SKM-1 treated with dmso at 0.1 percent for 144 hours (cell line): Measurements from ENCODE around the gene LTBP1.
"Not testable (repeated sequence)": the region's sequence is repeated elsewhere in the genome, so short reads cannot be mapped to it uniquely, and the experiment has no call there.

Experiments
- DNase-seq: peaks from one replicate; lab custom pipeline; 2025; ENCODE audit not compliant: unreplicated experiment; lab: John Stamatoyannopoulos, UW

LTBP1 gene

DNA sequence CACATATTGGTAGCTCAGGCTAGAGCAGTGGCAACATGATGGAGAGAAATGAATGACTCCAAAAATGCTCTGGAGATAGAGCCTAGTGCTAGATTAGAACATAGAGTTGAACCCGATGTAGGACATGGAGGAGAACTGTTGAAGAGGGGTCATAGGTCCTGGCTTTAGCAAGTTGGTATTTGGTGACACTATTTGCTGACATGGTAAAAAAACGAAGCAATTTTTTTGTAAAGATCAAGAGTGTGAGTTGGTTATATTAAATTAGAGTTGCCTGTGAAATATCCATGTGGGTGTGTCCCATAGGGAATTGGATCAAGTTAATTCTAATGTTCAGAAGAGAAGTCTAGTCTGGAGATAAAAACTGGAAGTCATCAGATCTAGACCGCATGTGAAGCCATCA, 386.7 kb downstream of the LTBP1 start:
- no peak for DNase-seq

DNA sequence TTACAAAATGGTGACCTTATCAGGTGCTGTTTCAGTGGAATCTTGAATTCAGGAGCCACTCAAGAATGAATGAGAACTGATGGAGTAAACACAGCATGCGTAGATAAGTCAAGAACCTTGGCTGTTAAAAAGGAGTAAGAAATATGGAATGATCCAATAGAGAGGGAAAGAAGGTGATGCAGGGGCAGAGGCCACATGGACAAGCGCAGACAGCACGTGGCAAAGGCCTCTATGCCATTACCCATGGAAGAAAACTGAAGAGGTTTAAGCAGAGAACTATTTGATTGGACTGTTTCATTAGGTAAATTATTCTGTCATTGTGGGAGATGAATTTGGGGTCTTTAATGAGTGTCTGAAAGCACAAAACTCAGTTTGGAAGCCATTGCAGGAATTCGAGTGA, 387.3 kb downstream of the LTBP1 start:
- DNase-seq = no peak

DNA sequence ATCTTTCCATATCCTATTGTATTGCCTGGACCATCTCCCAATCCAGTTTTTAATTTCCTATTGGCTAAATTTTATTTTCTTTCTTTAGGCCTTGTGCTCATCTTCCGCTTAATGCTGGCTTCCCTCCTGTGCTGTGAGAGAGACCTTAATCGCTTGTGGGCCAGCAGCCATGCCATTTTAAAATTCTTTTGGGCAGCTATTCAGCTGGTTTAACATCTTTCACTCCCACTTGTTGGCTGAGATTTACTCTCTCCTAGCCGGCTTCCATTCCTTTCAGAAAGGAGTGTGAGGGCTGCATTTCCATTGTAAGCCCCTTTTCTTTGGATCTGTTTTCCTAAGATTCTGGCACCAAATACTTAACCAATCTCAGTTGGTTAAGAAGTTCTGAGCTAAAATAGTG, 388.8 kb downstream of the LTBP1 start:
- DNase-seq = no peak

GRCh38 chr2:33336036-33336625, 389.4 kb downstream of the LTBP1 start:
- peak; percentile 8 for DNase-seq

- DNase-seq = no peak
Observed at GRCh38 chr2:33337385-33337960, 390.7 kb downstream of the LTBP1 start.

- DNase-seq = no peak
Observed at GRCh38 chr2:33337981-33338380, 391.2 kb downstream of the LTBP1 start.

DNA sequence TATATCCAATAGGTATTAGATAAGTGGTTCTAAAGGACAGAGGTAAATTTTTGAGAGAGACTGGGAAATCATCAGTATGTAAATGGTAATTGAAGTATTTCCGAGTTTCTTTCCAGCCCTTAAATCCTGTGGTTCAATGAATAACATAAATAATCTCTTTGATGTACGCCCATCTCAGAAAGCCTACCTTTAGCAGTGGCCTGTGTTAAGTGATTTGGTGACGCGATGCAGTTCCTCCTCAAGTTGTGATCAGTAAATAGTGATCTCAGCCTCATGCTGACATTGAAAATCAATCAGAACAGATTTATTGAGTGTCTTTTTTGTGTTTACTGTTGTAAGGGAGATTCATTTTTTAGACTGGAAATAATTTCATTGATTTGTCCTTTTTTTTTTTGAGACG, 392.5 kb downstream of the LTBP1 start:
- no peak for DNase-seq

- DNase-seq = no peak
Observed at GRCh38 chr2:33340280-33340679, 393.5 kb downstream of the LTBP1 start.

- DNase-seq = no peak
Observed at GRCh38 chr2:33342171-33342570, 395.4 kb downstream of the LTBP1 start.

- DNase-seq = no peak
Observed at GRCh38 chr2:33342705-33343104, 396.0 kb downstream of the LTBP1 start.

DNA sequence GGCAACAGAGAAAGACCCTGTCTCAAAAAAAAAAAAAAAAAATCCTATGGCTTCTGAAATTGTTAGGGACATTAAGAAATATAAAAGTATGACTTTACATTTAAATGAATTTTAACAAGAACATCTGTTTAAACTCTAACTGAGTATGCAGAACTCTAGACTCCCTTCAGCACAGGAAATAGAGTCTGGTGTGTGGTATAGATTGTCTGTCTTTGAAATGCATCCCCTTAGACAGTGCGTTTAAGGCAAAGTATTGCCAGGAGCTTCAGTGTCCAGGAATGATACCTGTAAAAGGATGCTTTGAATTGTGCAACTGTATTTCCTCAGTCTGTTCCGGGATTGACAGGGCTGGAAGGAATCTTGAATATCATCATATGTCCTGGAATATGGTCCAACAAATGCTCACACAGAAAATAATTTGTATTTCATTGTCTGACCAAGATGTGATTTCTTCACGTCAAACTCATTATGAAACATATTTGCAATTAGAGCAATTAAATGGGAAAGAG, 396.7 kb downstream of the LTBP1 start:
- no peak for DNase-seq

GRCh38 chr2:33344230-33344629, 397.5 kb downstream of the LTBP1 start:
- no peak for DNase-seq

DNA sequence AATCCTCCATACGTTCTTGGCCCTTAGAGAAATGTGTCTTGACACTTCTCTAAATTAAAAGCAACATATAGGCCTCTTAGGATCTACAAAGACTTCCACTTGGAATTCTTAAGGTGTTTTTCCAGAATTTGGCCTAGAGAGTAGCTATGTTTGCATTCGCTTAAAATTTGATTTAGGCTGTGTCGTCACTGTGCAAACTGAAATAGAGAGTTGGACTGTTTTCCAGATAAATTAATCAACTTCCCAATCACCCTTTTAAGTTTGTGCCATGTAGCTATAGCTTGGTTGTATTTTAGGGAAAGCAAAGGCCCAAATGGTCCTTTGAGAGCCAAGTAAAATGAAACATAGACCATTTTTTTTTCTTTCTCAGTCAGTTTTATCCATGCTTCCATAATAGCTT, 401.1 kb downstream of the LTBP1 start:
- DNase-seq = no peak

GRCh38 chr2:33350632-33351031, 403.9 kb downstream of the LTBP1 start:
- no peak for DNase-seq

DNA sequence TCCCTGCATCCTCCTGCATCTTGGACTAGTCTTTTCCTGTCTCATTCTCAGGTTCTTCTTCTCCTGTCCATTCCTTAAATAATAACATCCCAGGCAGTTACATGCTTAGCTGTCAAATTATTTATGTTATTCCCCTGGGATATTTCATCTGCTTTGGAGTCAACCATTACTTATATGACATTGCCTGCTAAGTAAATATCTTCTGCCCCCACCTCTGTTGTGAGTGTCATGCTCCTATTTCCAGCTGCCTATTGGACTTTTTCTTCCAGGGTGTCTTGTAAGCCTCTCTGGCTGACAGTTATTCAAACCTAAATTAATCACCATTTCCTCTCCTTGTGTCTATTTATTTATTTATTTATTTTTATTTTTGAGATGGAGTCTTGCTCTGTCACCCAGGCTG, 405.0 kb downstream of the LTBP1 start:
- DNase-seq = no peak

DNA sequence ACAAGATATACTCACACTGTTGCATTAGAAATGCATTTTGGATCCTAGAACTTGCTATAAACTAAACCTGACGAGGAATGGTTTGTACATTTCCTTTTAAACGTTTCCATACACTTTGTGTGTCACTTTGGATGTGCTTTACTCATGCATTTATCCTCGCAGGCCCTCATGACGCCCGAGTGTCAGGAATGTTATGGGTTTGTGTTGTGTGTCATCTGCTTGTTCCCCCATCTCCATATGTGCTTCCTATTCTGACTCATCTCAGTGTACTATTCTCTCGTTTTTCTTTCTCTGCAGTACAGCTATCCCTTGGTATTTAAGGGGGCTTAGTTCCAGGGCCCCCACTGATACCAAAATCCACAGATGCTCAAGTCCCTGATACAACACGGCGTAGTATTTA, 408.2 kb downstream of the LTBP1 start:
- no peak for DNase-seq

DNA sequence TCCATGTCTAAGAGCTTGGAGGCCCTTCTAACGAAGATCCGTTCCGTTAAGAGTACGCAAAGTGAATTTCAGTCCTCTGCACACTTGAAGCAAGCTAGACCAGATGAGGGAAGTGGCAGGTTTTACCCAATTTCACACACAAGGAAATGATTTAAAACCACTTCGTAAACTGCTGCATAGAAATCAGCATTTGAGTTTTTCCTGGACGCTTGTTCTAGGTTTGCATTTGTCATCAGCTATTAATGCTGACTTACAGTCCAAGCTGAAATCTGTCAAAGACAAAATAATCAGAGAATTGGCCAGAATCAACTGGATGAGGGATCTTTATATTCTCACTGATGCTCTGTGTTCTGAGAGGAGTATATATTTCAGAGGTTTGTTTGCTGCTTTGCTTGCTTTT, 412.1 kb downstream of the LTBP1 start:
- no peak for DNase-seq

- no peak for DNase-seq
Observed at GRCh38 chr2:33363325-33364298, 416.9 kb downstream of the LTBP1 start.

DNA sequence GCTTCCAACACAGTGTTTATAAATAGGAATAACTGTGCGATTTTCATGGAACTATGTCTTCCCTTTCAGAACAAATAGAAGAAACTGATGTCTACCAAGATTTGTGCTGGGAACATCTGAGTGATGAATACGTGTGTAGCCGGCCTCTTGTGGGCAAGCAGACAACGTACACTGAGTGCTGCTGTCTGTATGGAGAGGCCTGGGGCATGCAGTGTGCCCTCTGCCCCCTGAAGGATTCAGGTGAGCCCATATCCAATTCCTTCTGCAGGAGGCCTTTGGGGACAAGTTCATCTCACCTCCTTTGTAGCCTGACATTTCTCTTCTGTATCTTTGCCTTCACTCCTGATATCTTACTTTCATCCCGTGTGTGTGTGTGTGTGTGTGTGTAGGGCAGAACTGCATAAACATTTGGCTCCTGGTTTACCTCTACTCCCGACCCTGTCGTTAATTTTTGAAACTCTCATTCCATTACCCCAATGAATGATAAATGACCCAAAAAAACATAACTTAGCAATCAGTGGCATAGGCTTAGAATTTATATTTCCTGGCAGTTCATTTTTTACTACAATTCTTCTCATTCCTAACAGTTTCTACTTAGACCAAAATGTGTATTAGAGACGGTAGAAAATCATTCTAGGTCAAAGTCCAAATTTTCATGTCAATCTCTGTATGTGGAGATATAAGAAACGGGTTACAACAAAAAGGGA, 418.7 kb downstream of the LTBP1 start:
- DNase-seq = no peak

- DNase-seq = no peak
Observed at GRCh38 chr2:33366473-33366872, 419.7 kb downstream of the LTBP1 start.

GRCh38 chr2:33368524-33368923, 421.8 kb downstream of the LTBP1 start:
- not testable (repeated sequence) for DNase-seq
